HG02938 (cell line): ENCODE data around the gene FAHD2B.
"Not testable (repeated sequence)": the region's sequence is repeated elsewhere in the genome, so short reads cannot be mapped to it uniquely, and the experiment has no call there.

Source experiments
- ATAC-seq: cut with Tn5 transposase; IDR thresholded peaks from one replicate; pipeline ENCODE4 v1.9.1; 2021; ENCODE audit warnings: mild to moderate bottlenecking, moderate library complexity; ENCODE audit not compliant: unreplicated experiment

Gene FAHD2B

DNA sequence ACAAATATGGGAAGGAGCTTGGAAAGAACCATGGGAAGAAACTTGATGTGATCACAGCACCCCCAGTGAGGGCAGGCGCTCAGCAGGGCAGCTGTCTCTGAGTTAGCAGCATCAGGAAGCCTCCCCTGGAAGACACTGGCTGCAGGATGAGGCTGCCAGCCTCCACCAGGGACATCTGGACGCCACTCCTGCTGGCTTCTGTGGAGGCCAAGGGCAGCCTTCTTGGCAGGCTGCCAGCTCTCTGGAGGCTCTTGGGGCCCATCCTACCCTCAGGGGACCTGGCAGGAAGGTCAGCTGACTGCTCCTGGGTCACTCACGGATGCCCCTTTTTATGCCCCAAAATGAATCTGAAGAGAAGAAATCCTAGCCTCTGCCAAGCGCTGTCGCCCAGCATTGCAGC is 26.0 kb downstream of the FAHD2B start:
- ATAC-seq: not testable (repeated sequence)

GRCh38 chr2:97068074-97068473 is 26.6 kb downstream of the FAHD2B start:
- ATAC-seq: no peak

DNA sequence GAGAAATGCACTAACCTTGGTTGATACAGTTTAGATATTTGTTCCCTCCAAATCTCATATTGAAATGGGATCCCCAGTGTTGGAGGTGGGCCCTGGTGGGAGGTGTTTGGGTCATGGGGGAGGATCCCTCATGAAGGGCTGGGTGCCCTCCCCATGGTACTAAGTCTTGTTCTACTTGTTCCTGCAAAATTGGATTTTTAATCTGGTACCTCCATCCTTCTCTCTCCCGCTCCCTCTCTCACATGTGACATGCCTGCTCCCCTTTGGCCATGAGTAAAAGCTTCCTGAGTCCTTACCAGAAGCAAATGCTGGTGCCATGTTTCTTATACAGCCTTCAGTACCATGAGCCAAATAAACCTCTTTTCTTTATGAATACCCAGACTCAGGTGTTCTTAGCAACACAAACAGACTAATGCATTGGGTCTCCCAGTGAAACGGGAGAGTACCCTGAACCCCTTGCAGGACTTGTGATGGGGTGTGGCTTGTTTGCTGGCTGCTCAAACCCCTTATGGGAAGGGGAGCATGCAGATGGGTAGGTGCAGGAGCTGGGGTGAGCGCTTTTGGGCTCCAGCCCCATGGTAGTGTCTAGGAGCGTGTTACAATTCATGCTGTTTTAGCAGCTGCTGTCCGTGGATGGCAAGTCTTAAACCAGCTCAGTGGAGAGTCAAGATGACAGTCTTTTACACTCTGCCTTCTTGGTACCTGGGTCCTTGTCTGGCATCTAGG is 27.2 kb downstream of the FAHD2B start:
- no peak for ATAC-seq

DNA sequence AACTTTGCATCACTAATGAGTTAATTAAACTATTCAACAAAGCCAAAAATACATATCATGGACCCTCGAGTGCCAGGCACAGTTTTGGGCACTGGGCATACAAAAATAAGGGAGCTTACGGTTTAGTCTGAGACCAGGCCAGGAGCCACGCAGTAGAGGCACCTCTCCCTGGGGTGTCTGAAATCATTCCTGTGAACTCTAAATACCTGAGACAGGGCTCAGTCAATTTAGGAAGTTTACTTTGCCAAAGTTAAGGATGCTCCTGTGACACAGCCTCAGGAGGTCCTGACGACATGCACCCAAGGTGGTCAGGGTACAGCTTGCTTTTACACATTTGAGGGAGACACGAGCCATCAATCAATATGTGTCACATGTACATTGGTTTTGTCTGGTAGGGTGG is 28.7 kb downstream of the FAHD2B start:
- ATAC-seq: not testable (repeated sequence)

DNA sequence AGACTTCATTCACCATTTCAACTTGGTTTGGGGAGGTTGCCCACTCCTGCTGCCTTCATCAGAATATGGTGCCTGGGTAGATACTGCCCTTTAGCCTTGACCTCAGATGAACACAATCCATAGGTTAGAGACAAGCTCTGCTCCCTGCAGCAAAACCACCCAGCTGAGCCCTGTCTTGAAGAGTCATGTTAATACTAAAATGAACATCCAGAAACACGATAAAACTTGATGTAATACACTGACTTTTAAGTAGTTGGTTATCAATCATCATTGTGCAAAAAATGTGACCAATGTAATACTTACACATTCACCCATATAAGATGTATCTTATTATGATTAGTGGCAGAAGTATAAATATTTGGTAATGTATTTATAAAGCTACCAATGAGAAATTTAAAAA is 32.7 kb downstream of the FAHD2B start:
- ATAC-seq: not testable (repeated sequence)

DNA sequence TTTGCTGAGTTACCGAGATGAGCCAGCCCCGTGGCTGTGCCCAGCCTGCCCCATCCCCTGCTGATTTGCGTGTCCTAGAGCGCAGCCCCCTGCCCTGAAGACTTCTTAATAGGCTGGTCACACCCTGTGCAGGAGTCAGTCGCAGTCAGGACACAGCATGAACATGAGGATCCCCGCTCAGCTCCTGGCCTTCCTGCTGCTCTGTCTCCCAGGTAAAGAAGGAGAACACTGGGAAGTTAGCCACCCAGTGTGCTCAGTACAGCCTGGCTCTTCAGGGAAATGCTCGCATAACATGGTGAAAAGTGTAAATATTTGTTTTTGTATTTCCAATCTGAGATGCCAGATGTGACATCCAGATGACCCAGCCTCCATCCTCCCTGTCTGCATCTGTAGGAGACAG is 34.9 kb downstream of the FAHD2B start:
- not testable (repeated sequence) for ATAC-seq

GRCh38 chr2:97056150-97056549 is 38.5 kb downstream of the FAHD2B start:
- not testable (repeated sequence) for ATAC-seq

DNA sequence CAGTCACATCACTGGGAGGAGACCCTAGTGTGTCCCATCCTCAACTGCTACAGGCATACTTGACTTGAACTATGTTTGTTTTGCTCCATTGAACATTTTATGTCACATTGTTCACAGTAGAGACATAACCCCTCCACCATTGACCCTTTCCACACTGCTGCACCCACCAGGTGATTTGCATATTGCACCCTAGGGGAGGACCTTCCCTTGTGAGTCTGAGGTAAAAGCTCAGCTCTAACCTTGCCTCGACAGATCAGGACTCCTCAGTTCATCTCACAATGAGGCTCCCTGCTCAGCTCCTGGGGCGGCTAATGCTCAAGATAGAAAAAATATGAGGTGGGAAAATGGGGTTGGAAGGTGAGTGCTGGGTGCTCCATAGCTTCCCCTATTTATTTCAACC is 44.6 kb downstream of the FAHD2B start:
- ATAC-seq: not testable (repeated sequence)

DNA sequence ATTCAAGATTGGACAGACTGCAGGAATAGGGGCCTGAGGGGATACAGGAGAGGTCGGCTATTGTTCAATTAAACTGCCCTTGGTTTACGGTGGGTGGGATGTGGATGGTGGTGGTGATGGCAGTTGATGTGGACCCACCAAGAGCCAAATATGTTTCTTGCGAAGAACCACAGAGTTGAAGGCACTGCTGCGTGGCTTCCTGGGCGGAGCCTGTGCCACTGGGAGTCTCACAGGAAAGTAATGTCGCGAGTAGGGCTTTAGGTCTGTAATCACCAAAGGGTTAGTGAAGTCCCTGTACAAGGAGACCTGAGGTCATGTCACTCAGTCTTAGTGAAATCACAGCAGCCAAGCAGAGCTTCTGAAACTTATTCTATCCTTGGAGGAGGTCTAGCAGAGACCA is 46.2 kb downstream of the FAHD2B start:
- not testable (repeated sequence) for ATAC-seq

DNA sequence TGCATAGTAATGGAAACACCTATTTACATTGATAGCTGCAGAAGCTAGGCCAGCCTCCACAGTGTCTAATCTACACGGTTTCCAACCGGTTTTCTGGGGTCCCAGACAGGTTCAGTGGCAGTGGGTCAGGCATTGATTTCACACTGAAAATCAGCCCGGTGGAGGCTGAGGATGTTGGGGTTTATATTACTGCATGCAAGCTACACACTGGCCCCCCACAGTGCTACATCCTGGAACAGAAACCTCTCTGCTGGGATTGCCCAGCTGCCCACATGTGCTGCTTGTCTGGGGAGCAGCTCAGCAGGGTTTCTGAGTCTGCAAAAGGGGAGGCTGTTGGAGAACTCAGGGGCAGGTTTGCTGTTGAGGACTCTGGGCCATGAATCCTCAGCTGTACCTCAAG is 48.0 kb downstream of the FAHD2B start:
- not testable (repeated sequence) for ATAC-seq

GRCh38 chr2:97045895-97046499 is 48.7 kb downstream of the FAHD2B start:
- ATAC-seq: not testable (repeated sequence)
